Dermis microvascular lymphatic vessel endothelial cell (primary cell): ENCODE data around the gene MCFD2. TPM values are rescaled to one million over a fixed set of nuclear protein-coding genes. Genes with fewer than 3 reads are reported as not detected.

ENCODE experiments used
- DNase-seq, 2 donors: peaks; one replicate each; pipeline versions ENCODE4 v3.0.0 to v3.0.0-alpha.2; 2010; ENCODE audit warnings: low read depth in 2 of 2
- total RNA-seq: library from RNA; depleted of rRNA; stranded (reverse); fragments of >200 nt; gene quantifications from 2 replicates; pipeline ENCODE4 v1.2.1, GENCODE V29; 2014

MCFD2 gene
- total RNA-seq, 1 donor from 2014 or later, result 182 TPM

DNA sequence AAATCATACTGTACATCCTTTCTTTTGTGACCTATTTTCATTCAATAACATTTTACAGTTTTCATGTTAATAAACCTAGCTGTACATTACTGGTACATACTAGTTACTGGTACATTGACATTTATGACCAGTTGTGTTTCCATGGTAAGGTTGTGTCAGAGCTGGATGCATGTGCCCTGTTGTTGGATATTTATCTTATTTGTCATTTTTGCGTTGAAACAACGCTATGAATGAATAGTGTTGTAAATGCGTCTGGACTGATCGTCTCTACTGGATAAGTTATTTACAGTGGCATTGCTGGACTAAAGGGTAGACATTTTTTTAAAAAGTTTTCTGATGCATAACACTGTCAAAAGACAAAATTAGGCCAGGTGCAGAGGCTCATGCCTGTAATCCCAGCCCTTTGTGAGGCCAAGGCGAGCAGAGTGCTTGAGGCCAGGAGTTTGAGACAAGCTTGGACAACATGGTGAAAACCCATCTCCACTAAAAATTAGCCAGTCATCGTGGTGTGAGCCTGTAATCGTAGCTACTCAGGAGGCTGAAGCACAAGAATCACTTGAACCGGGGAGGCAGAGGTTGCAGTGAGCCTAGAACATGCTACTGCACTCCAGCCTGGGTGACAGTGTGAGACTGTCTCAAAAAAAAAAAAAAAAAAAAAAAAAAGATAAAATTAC, 40.2 kb downstream of the MCFD2 start:
- no peak for DNase-seq

- no peak for DNase-seq
These were observed 41.2 kb downstream of the MCFD2 start for GRCh38 chr2:46874236-46874929.

DNA sequence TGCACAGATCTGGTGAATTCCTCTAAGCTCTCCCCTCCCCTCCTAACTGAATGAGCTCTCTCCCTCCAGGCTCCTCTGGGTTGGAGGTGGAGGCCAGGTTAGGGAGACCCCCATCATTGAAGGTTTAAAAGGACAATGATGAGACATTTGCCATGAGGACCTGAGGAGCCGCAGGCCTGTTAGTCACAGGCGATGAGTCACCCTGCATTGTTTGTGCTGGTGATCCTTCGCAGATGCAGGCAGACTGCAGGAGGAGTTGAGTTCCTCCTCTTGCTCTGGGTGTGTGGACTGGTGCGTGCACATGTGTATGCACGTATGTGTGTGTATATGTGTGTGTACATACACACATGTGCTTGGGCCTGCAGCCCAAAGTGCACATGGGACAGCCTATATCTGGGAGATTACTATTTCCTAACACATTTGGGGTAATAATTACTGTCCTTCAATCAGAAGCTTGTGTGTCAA, 42.0 kb downstream of the MCFD2 start:
- DNase-seq, result peak in 1 of 2 donors; percentile 94

DNA sequence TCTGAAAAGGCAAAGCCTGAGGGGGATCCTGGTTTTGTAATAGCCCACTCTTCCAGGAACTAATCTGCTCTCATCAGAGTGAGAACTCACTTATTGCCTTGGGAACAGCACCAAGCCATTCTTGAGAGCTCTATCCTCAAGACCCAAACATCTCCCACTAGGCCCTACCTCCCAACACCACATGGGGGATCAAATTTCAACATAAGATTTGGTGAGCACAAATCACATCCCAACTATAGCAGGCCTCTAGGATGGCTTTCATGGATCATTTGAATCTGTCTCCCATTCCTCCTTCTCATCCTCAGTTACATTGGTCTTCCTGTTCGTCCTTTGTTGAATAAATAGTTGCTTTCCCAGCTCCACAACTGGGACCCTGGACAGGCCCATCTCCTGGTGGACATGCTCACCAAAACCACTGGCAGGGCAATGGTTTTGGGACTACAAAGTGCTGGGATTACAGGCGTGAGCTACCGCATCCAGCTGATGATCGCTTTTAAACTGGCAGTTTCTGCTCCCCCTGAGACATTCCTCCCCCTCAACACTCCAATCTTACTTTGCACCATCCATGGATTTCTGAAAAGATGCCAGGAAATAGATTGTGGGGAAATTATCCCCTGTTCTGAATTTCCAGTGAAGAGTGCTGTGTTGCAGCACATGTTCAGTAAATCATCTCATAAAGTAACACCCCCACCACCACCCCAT, 42.6 kb downstream of the MCFD2 start:
- DNase-seq, result no peak

- DNase-seq, result peak in 1 of 2 donors; percentile 47
These were observed 43.6 kb downstream of the MCFD2 start for GRCh38 chr2:46871976-46872381.

DNA sequence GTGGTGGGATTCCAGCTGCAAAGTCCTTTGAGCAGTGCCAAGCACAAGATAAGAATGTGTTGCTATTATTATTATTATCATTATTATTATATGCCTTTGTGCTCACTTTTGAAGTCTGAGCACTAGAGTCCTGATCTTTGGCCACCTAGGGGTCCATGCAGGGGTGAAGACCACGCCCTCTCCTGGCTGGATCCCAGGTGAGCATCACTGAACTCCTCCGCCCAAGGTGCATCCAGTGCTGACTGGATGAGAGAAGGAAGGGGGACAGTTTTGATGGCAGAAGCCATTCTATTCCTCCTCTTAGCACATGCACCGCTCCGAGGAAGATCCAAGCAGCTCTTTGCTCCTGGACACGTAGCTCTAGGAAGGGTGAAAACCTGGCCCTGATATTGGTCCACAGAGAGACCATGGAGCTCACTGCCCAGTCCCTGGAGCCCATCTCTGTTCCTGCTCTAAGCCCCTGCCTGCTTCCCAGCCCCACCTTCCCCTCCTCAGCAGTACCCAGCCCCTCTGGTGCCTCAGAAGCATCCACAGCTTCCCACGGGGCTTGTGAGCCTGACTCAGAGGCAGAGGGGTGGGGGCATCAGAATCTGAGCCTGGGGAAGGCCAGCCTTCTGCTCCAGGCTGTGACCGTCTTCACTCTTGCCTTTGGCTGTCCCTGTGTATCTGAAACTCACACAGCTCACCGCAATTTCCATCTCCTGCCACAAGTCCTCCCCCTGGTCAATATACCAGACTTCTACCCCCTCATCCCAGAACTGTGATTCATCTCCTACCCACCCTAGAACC, 45.4 kb downstream of the MCFD2 start:
- DNase-seq, result no peak

DNA sequence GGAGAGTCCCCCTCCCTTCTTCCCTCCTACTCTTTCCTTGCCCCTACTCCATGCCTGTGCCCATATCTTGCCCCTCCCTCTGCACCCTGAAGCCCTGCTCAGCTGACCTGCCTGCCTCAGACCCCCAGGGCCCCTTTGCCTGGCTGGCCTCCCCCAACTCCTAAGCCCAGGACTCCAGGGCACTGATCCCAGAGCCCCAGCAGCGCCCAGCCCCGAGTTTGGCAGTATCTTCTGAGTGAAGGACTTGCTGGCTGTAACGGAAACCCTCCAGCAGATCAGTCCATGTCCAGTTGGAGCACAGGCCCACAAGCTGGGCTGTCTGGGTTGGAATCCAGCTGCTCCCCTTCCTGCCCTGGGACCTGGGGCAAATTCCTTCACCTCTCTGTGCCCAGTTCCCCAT, 46.0 kb downstream of the MCFD2 start:
- DNase-seq, result no peak

DNA sequence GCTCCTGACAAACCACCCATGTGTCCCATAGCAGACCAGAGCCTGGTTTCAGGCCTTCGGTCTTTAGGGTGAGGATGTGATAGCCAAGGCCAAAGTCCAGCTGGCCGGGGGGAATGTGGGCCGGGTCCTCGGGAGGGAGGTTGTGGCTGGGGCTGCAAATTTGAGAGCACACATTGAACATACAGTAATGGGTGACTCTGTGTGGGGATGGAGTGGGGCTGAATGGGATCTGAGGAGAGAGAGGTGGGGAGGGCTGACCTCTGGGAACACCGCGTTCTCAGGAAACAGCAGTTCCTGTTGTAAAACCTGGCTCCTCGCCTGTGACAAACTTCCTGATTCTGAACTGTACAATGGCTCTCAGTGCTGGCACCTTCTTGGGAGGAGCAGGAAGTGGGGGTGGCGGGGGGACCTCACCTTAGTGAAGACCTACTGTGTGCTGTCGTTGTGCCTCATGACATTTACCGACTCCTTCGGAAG, 48.8 kb downstream of the MCFD2 start:
- peak; percentile 77 to 89 for DNase-seq

- DNase-seq, result no peak
These were observed 50.2 kb downstream of the MCFD2 start for GRCh38 chr2:46865181-46865970.

- DNase-seq, result no peak
These were observed 51.7 kb downstream of the MCFD2 start for GRCh38 chr2:46863882-46864281.

GRCh38 chr2:46862514-46862913, 53.1 kb downstream of the MCFD2 start:
- DNase-seq, result no peak

GRCh38 chr2:46861916-46862315, 53.7 kb downstream of the MCFD2 start:
- no peak for DNase-seq

- DNase-seq, result no peak
These were observed 56.1 kb downstream of the MCFD2 start for GRCh38 chr2:46859482-46859881.

DNA sequence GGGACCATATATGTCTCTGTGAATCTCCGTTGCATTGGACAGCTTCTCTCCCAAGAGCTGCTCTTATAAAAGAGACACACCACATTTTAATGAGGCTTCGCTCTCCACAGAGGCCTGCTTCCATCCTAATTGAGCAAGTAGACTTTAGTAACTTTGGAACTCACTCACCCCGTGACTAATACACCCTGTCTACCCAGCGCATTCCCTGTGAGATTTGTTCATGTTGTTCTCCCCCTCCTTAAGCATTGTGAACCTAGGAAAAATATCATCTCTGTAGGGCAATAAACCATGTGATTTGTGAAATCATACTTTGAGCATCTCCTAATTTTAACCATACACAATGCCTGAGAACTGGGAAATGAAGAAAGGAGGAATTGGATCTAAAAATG, 56.9 kb downstream of the MCFD2 start:
- no peak for DNase-seq

- peak in 1 of 2 donors; percentile 34 for DNase-seq
These were observed 57.5 kb downstream of the MCFD2 start for GRCh38 chr2:46857871-46858701.

DNA sequence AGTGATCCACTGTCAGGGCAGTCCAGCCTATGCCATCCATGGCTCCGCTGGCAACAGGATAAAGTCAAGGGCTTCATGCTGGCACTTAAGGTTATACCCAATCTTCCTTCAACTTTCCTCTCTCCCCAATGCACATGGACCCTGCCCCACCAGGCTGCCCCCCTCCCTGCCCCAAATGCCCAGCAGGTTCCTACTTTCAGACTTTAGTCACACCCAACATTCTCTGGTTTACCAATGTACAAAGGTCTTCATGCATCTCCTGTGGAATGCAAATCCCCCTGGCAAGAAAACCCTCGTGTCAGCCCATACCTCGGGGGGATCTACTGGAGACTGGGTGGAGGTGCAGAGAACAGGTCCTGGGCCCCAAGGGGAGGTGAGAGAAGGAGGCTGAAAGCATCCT, 59.3 kb downstream of the MCFD2 start:
- no peak for DNase-seq

GRCh38 chr2:46855805-46856204, 59.8 kb downstream of the MCFD2 start:
- DNase-seq, result no peak

- peak in 1 of 2 donors; percentile 71 for DNase-seq
These were observed 61.3 kb downstream of the MCFD2 start for GRCh38 chr2:46854260-46854659.

DNA sequence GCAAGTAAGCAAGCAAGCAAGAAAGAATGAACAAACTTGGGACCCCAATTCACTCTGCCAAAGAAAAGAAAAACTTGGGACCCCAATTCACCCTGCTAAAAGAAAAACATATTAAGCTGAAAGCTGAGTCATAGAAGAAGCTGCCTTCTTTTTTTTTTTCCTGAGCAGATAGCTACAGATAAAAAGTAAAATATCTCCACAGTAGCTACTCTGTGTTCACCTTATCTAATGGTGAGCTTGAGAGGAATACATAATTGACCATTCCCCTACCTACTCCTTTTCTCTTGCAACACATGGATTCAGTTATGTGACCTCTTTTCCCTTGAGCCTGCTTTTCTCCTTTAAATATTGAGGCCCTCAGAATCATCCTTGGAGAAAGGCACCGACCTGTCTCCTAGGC, 63.0 kb downstream of the MCFD2 start:
- no peak for DNase-seq

DNA sequence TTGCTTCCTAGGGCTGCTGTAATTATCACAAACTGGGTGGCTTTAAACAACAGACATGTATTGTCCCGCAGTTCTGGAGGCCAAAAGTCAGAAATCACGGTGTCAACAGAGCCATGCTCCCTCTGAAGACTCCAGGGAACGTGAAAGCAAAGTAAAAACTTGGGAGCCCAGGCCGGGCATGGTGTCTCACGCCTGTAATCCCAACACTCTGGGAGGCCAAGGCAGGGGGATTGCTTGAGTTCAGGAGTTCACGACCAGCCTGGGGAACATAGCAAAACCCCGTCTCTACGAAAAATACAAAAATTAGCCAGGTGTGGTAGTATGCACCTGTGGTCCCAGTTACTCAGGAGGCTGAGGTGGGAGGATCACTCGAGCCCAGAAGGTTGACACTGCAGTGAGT, 63.5 kb downstream of the MCFD2 start:
- DNase-seq, result no peak
